Thoracic aorta (tissue), 2 donors: ENCODE results near the gene TRPM3. TPM values are rescaled to one million over a fixed set of nuclear protein-coding genes. Genes with fewer than 3 reads are reported as not detected.

Experiments
- ATAC-seq: fragments of 150-250 bp; one replicate; pipeline ENCODE4 v1.8.0; 2017; ENCODE audit warnings: low read depth; ENCODE audit not compliant: insufficient number of reproducible peaks, low FRiP score
- DNase-seq: peaks from one replicate; pipeline ENCODE4 v3.0.0-alpha.2; 2020; ENCODE audit warnings: low spot score
- H3K27ac ChIP-seq, 2 donors: fragments of 200-600 bp; sonication (generic); 1 replicate in 1 of 2; 2 replicates in 1 of 2; pipeline ENCODE4 v1.5.1; 2016; ENCODE audit warnings: mild to moderate bottlenecking in 2 of 2, moderate library complexity in 2 of 2
- H3K27me3 ChIP-seq: fragments of 200-600 bp; sonication (generic); replicated peaks from 2 replicates; pipeline ENCODE4 v1.6.0; 2016; ENCODE audit warnings: mild to moderate bottlenecking; ENCODE audit not compliant: insufficient read depth
- H3K36me3 ChIP-seq: fragments of 200-600 bp; sonication (generic); one replicate; pipeline ENCODE4 v1.5.1; 2016
- H3K4me1 ChIP-seq, 2 donors: fragments of 200-600 bp; sonication (generic); 1 replicate in 1 of 2; 2 replicates in 1 of 2; pipeline versions ENCODE4 v1.5.1 to v1.6.0; 2016; ENCODE audit warnings: low read depth in 2 of 2, mild to moderate bottlenecking in 1 of 2; ENCODE audit not compliant: control insufficient read depth in 1 of 2
- H3K4me3 ChIP-seq: fragments of 200-600 bp; sonication (generic); 2 replicates; pipeline ENCODE4 v1.5.1; 2016; ENCODE audit warnings: mild to moderate bottlenecking
- H3K9me3 ChIP-seq: fragments of 200-600 bp; sonication (generic); 2 replicates; pipeline ENCODE4 v1.5.1; 2016
- CTCF ChIP-seq: fragments of 200-600 bp; sonication (generic); IDR thresholded peaks from one replicate; pipeline ENCODE4 v1.5.1; 2019; ENCODE audit warnings: antibody characterized with exemption
- total RNA-seq, 2 donors: library from RNA; depleted of rRNA; stranded (reverse); fragments of >200 nt; gene quantifications; one replicate each; pipeline versions ENCODE4 v1.1.0 to v1.2.3, GENCODE V29; 2016

Gene TRPM3
- total RNA-seq, 2 donors from 2014 or later: 2.1 to 5.0 TPM

GRCh38 chr9:70539001-70539400 lies 582.4 kb downstream of the TRPM3 start:
- Histone ChIP-seq H3K4me1 (peaks cover 2 to 26% of the 10 kb centered on the region in 2 donors), H3K36me3 (no peaks in the 10 kb centered on the region), H3K9me3 (no peaks in the 10 kb centered on the region), H3K27ac (no peak overlapping the region), H3K27me3 (no peaks in the 10 kb centered on the region), H3K4me3 (no peak overlapping the region)
- DNase-seq (no peak), ATAC-seq (no peak)
- no peak for TF ChIP-seq CTCF

GRCh38 chr9:70537084-70537483 lies 584.3 kb downstream of the TRPM3 start:
- ATAC-seq (no peak), DNase-seq (no peak)
- Histone ChIP-seq H3K4me1 (peaks cover 7 to 26% of the 10 kb centered on the region in 2 donors), H3K9me3 (no peaks in the 10 kb centered on the region), H3K36me3 (no peaks in the 10 kb centered on the region), H3K4me3 (no peak overlapping the region), H3K27ac (no peak overlapping the region), H3K27me3 (no peaks in the 10 kb centered on the region)
- no peak for TF ChIP-seq CTCF

- Histone ChIP-seq H3K4me1 (peaks cover 7 to 21% of the 10 kb centered on the region in 2 donors), H3K36me3 (no peaks in the 10 kb centered on the region), H3K4me3 (no peak overlapping the region), H3K27ac (no peak overlapping the region), H3K9me3 (no peaks in the 10 kb centered on the region), H3K27me3 (no peaks in the 10 kb centered on the region)
- no peak for TF ChIP-seq CTCF
- DNase-seq (no peak), ATAC-seq (no peak)
These were observed 585.7 kb downstream of the TRPM3 start for GRCh38 chr9:70535546-70536323.

GRCh38 chr9:70534471-70534870 lies 587.0 kb downstream of the TRPM3 start:
- DNase-seq: no peak
- H3K4me3 ChIP-seq: no peak overlapping the region
- H3K27me3 ChIP-seq: no peaks in the 10 kb centered on the region
- H3K4me1 ChIP-seq: peaks cover 7 to 21% of the 10 kb centered on the region in 2 donors
- H3K9me3 ChIP-seq: no peaks in the 10 kb centered on the region
- no peak for ATAC-seq
- H3K27ac ChIP-seq: no peak overlapping the region
- H3K36me3 ChIP-seq: no peaks in the 10 kb centered on the region
- no peak for TF ChIP-seq CTCF

- Histone ChIP-seq H3K4me1 (peaks cover 7 to 17% of the 10 kb centered on the region in 2 donors), H3K4me3 (no peak overlapping the region), H3K27me3 (no peaks in the 10 kb centered on the region), H3K36me3 (no peaks in the 10 kb centered on the region), H3K27ac (no peak overlapping the region), H3K9me3 (no peaks in the 10 kb centered on the region)
- DNase-seq: no peak
- no peak for ATAC-seq
- no peak for TF ChIP-seq CTCF
These were observed 587.4 kb downstream of the TRPM3 start for GRCh38 chr9:70534061-70534460.
